ENCODE results near the gene C11orf71.

GRCh38 chr11:114447444-114447843 lies 47.1 kb upstream of the C11orf71 start:
- TF ChIP-seq CTCF (IDR thresholded peaks at IDR 0.05) (no peak), POLR2A (IDR thresholded peaks at IDR 0.05) (no peak)

Measured in transverse colon (tissue), 3 donors.